CD4-positive, alpha-beta T cell treated with Interleukin-17A for 1 hour (primary cell): Measurements from ENCODE around the gene ROR1.
"Not testable (repeated sequence)": the region's sequence is repeated elsewhere in the genome, so short reads cannot be mapped to it uniquely, and the experiment has no call there.

Experiments
- DNase-seq: peaks from one replicate; pipeline ENCODE4 v3.0.0-alpha.2; 2020

ROR1 gene

DNA sequence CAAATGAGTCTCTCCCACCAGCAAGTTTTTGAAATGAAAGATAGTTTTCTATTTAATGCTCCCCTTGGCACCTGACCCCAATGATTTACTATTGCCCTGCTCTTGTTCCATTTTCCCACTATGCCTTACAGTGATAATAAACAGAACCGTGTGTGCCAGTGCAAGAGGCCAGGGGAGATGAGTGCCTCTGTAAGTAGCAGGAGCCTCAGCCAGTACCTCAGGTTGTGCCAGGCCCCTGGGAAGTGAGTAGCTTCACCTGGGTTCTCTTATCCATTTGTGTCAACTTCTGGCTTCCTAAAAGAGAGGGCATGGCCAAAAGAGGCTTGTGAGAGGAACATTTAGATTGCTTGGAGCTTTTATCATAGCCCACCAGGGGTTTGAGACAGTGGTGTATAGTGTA, 3.4 kb upstream of the ROR1 start:
- no peak for DNase-seq

GRCh38 chr1:63772201-63772600, 1.6 kb upstream of the ROR1 start:
- no peak for DNase-seq

DNA sequence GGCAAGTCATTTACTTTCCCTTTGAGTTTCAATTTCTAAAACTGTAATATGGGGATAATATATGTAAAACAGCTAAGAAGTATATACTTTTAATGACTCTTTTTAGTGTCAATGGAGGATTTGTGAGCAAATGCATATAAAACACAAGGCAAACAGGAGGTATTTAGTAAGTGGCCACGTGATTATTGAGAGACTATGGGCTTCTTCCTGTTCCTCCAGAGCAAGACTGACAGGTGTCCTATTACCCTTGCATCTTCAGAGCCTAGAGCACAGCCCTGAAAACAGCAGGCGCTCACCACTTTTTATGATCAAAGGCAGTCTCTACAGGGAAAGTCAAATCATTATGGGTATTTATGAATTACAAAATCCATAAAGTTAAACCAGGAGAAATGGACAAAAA, 941 bp upstream of the ROR1 start:
- DNase-seq = no peak

GRCh38 chr1:63773496-63773814, 362 bp upstream of the ROR1 start:
- DNase-seq = no peak

DNA sequence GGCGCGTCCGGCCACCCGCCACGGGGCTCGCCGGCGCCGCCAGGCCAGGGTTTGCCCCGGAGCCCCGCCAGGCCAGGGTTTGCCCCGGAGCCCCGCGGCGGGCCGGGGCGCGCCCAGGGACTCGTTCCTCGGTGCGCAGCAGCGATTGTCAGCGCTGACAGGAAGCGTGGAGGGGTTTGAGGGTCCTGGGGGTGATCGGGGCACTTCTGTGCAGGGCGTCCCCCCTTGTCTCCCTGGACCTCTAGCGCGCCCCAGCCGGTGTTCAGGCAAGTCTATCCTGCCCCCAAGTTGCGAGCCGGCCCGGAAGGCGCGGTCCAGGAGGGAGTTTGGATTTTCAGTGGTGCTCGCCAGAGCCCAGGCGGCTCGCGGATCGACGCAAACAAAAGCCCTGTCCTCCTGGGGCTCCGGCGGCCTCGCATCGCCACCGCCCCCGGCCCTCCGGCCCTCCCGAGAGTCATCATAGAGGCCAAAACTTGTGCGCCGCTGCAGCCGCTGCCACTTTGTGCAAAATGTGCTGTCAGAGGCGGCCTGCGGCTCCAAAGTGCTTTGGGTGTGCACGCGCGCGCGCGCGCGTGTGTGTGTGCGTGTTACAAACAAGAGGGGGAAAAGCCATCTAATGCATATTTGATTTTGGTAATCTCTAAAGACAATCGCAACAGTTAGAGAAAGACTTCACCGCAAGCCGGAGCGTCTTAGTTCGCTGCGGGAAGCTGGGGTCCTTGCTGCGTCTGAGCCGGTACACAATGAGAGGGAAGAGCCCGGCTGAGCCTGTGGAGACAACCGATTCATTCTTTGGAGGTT, 1.0 kb downstream of the ROR1 start:
- no peak for DNase-seq

GRCh38 chr1:63775418-63776127, 1.8 kb downstream of the ROR1 start:
- DNase-seq = no peak

GRCh38 chr1:63777286-63777685, 3.5 kb downstream of the ROR1 start:
- DNase-seq = no peak

DNA sequence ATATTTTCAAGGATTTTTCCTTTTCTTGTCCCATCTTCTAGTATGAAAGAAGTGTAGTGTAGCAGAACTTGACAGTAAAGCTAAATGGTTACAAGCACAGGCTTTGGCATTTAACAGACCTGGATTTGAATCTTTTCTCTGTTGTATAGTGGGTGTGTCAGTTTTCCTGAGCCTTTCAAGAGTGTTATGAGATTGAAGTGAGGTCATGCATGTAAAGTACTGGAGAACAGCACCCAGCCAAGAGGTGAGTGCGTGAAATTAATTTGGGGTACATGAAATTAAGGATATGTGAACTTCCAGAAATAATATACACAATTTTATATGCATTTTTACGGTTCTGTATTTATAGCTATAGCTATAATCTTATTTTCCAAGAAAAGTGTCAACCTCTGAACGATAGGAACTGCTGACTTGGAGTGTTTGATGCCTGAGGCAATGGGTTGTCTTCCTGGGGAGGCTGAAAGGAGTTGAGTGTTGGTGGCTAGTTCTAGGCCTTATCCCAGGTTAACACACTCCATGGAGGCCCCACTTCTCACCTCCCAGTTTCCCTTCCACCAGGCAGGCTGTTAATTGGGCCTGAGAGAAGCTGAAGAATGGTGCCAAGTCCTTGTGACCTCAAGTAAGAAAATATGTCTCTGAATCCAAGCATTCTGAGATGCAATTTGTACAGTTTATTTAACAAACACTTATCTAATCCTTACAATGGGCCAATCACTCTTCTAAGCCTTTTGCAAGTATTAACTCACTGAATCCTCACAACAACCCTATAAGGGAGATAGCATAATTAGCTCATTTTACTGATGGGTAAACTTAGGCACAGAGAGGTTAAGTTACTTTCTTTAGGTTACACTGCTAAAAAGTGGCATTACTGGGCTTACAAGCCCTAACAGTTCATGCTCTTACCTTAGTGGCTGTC, 4.4 kb downstream of the ROR1 start:
- DNase-seq = no peak

- DNase-seq = no peak
These were observed 5.8 kb downstream of the ROR1 start for GRCh38 chr1:63779338-63780211.

- DNase-seq = no peak
These were observed 6.7 kb downstream of the ROR1 start for GRCh38 chr1:63780565-63780964.

GRCh38 chr1:63782982-63783381, 9.2 kb downstream of the ROR1 start:
- no peak for DNase-seq

- DNase-seq = no peak
These were observed 10.3 kb downstream of the ROR1 start for GRCh38 chr1:63784083-63784482.

GRCh38 chr1:63784489-63785390, 10.9 kb downstream of the ROR1 start:
- DNase-seq = no peak

DNA sequence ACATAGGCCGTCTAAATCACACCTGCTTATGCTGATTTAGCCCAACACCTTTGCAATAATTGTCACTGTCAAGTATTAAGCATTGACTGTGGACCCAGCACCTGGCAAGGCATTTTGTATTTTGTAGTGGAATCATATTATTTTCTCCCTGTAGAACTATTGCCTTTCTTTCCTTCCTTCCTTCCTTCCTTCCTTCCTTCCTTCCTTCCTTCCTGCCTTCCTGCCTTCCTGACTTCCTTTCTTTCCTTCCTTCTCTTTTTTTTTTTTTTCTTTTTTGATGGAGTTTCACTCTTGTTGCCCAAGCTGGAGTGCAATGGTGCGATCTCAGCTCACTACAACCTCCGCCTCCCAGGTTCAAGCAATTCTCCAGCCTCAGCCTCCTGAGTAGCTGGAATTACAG, 13.5 kb downstream of the ROR1 start:
- DNase-seq = not testable (repeated sequence)

DNA sequence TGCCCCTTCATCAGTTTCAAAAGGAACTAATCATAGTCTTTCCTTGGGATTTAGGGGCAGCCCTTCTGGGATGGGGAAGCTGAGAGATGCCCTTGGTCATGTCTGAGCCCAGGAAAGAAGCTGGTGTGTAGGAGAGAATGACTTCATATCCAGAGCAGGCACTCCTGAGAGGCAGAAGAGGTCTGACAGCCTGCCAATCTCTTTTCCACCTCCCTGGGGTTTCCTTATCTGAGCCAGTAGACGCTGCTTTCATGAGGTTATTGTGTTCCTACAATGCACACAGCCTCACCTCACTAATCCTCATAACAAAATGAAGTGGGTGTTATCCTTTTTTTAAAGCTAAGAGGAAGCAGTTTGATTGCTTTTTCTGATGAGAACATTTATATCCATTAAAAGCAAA, 14.1 kb downstream of the ROR1 start:
- no peak for DNase-seq

GRCh38 chr1:63789856-63790605, 16.2 kb downstream of the ROR1 start:
- no peak for DNase-seq

GRCh38 chr1:63790989-63791388, 17.2 kb downstream of the ROR1 start:
- DNase-seq = no peak

GRCh38 chr1:63792152-63792551, 18.3 kb downstream of the ROR1 start:
- no peak for DNase-seq

GRCh38 chr1:63793741-63794240, 20.0 kb downstream of the ROR1 start:
- DNase-seq = no peak

GRCh38 chr1:63794354-63794753, 20.5 kb downstream of the ROR1 start:
- no peak for DNase-seq
